Measurements from ENCODE around the gene RNF150. TPM values are rescaled to one million over a fixed set of nuclear protein-coding genes. Genes with fewer than 3 reads are reported as not detected.

Gene RNF150
- total RNA-seq, 1 donor from 2014 or later, result 0.05 TPM

DNA sequence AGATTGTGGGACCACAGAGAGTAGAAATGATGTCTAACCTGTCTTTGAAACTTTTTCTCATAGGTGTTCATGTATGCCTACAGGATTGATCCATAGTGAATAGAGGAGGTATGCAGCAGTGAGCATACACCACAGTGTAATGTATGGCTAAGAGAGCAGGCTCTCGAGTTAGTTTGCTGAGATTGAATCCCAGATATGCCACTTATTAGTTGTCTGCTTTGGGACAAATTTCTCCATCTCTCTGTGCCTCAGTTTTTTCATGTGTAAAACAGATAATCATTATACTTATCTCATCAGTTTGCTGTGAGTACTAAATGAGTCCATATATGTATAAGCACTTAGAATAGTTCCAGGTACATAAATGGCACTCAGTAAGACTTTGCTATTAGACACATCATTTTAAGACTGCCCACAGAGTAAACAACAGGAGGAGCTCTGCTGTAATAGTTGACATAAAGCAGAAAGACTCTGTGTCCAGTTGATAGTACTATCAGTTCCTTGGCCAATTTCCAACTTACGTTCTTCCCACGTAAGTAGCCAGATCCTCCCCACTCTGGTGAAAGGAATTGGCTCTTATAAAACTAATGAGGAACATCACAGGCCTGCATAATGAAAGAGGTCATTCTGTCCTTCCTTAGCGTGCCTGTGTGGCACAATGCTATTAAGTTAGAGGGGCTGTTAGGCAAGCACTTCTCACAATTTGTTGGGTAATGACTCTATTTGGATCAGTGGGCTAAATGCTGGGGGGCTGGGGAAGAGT is 20.7 kb upstream of the RNF150 start:
- intact Hi-C loops (cut with micrococcal nuclease), result no loop called here
- Mint-ChIP-seq H3K27me3 (ENCODE audit: low read depth) (no peaks in the 10 kb centered on the region), H3K36me3 (ENCODE audit: low read depth) (no peaks in the 10 kb centered on the region), H3K4me3 (ENCODE audit: low read depth) (no peak overlapping the region), H3K9me3 (no peaks in the 10 kb centered on the region), H3K4me1 (ENCODE audit: low read depth) (no peaks in the 10 kb centered on the region), H3K27ac (no peak overlapping the region)
- no peak for DNase-seq (ENCODE audit: low spot score)

DNA sequence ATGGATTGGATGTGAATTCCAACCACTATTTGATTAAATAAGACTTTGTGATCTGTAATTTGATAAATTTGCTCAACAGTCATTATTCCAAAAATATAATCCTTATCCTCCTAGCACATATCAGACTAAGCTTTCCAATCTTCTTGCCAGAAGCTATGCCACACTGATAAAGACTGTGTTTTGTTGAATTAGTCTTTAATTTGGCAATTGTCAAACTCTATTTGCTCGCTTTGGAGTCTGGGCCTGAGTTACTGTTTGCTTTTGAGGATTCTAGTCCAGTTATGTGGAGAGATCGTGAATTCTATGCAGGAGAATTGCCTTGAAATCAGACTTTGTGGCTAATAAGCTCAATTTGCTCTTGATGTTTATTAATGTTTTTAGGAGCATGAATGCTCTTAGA is 10.9 kb upstream of the RNF150 start:
- no peak overlapping the region for H3K4me3 Mint-ChIP-seq (ENCODE audit: low read depth)
- no peak overlapping the region for H3K27ac Mint-ChIP-seq
- peaks cover 6% of the 10 kb centered on the region for H3K27me3 Mint-ChIP-seq (ENCODE audit: low read depth)
- H3K4me1 Mint-ChIP-seq (ENCODE audit: low read depth), result no peaks in the 10 kb centered on the region
- no peak for DNase-seq (ENCODE audit: low spot score)
- intact Hi-C loops (cut with micrococcal nuclease), result no loop called here
- H3K36me3 Mint-ChIP-seq (ENCODE audit: low read depth), result no peaks in the 10 kb centered on the region
- H3K9me3 Mint-ChIP-seq, result no peaks in the 10 kb centered on the region

DNA sequence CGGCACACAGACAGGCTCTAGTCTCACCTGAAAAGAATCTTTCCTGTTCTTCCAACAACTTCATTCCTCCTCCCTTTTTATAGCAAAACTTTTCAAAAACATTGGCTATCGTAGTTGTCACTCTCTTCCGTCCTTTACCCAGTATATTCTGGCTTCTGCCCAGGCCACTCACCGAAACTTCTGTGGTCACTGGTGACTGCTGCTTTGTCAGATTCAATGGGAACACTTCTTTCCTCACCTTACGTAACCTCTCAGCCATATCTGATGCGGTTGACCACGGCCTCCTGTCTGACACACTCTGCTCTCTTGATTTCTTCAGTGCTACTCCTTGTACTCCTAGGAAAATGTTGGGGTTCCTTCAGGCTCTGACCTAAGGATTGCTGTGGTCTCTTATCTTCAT is 9.2 kb upstream of the RNF150 start:
- DNase-seq (ENCODE audit: low spot score), result no peak
- H3K36me3 Mint-ChIP-seq (ENCODE audit: low read depth), result no peaks in the 10 kb centered on the region
- no peaks in the 10 kb centered on the region for H3K9me3 Mint-ChIP-seq
- no peaks in the 10 kb centered on the region for H3K4me1 Mint-ChIP-seq (ENCODE audit: low read depth)
- intact Hi-C loops (cut with micrococcal nuclease), result no loop called here
- no peak overlapping the region for H3K27ac Mint-ChIP-seq
- peaks cover 6% of the 10 kb centered on the region for H3K27me3 Mint-ChIP-seq (ENCODE audit: low read depth)
- H3K4me3 Mint-ChIP-seq (ENCODE audit: low read depth), result no peak overlapping the region

DNA sequence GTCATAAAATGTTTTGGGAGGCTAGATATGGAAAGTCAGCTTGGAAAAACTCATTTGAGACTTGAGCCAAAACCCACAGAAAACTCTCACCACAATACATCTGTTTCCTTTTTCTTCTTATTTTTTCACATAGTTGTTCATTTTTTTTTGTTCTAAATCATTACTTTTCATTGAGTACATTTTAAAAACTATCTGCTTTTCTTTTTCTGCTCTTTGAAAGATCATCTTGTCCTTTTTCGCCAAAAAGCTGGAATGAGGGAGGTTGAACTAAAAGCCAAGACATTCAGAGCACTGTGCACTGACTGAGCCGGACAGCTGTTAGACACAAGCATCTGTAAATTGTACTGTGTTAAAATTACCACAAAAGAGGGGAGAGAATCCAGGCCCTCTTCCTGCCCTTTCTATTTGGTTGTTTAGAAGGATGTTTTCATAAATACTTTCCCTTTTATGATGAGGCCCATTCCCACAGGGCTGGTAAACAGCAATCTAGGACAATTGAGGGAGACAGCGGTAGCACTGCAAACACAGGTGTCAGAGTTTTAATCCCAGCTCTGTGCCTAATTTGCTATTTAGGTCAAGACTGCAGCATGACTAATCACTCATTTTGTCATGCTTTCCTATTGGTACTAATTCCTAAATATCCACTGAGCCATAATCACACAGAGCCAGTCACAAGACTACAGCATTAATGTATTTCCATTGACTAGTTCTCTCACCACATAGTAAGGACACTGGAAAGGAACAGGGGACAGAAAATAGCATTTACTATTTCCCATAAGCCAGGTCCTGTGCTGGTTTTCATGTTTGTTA is 7.3 kb upstream of the RNF150 start:
- no peaks in the 10 kb centered on the region for H3K36me3 Mint-ChIP-seq (ENCODE audit: low read depth)
- no peak overlapping the region for H3K4me3 Mint-ChIP-seq (ENCODE audit: low read depth)
- H3K4me1 Mint-ChIP-seq (ENCODE audit: low read depth), result no peaks in the 10 kb centered on the region
- DNase-seq (ENCODE audit: low spot score), result no peak
- peaks cover 18% of the 10 kb centered on the region for H3K27me3 Mint-ChIP-seq (ENCODE audit: low read depth)
- no peaks in the 10 kb centered on the region for H3K9me3 Mint-ChIP-seq
- no peak overlapping the region for H3K27ac Mint-ChIP-seq
- intact Hi-C loops (cut with micrococcal nuclease), result no loop called here

DNA sequence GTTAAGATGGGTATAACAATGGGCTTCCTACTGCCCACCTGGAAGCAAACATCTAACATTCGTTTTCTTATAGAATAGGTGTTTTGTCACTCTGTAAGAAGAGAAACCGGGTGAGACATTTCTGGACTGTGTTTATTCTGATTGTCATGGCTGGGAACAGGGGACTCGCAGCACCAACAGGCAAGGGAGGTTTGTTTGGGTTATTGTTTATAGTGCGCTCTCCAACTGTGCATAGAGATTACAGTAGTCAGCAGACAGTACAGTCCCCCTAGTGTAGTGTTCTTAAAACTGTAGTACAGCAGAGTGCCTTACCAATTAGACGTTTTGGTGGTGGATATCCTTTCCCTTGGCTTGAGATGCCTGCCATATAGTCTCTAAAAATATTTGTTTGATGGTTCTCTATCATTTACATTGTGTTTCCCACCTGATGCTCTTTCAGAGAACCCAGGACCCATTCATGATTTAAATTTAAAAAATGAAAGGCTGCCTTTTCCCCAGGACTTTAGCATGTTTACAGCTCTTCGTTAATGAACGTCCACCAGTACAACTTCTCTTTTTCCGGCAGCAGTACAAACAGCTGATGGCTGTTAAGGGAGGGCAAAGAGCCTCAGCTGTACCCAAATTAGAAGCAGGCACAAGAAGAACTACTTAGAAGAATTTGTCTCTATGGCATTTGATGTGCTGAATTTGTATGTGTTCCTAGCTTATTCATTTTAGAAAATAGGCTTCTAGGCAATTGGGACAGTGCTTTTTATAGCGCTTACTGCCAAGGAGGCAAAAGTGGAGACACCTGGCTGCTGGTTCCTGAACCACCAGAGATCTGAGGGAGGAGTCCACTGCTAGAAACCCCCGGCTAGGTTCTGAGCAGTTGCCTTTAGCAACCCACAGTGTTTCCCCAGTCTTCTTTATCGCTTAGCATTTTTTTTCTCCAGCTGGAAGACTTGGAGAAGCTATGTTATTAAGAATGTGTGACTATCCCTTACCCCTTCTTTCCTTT is 1.0 kb upstream of the RNF150 start:
- no peaks in the 10 kb centered on the region for H3K36me3 Mint-ChIP-seq (ENCODE audit: low read depth)
- intact Hi-C loops (cut with micrococcal nuclease), result loop anchor here (1.0 kb wide), 1 partner anchor 272 kb away; no protein-coding TSS in a partner anchor
- DNase-seq (ENCODE audit: low spot score), result no peak
- peaks cover 63% of the 10 kb centered on the region for H3K27me3 Mint-ChIP-seq (ENCODE audit: low read depth)
- H3K9me3 Mint-ChIP-seq, result no peaks in the 10 kb centered on the region
- H3K27ac Mint-ChIP-seq, result no peak overlapping the region
- H3K4me1 Mint-ChIP-seq (ENCODE audit: low read depth), result peaks cover 9% of the 10 kb centered on the region
- no peak overlapping the region for H3K4me3 Mint-ChIP-seq (ENCODE audit: low read depth)

GRCh38 chr4:141132709-141133145 is 542 bp downstream of the RNF150 start:
- no peak overlapping the region for H3K27ac Mint-ChIP-seq
- no peaks in the 10 kb centered on the region for H3K9me3 Mint-ChIP-seq
- H3K27me3 Mint-ChIP-seq (ENCODE audit: low read depth), result peaks cover 72% of the 10 kb centered on the region
- H3K4me3 Mint-ChIP-seq (ENCODE audit: low read depth), result no peak overlapping the region
- H3K36me3 Mint-ChIP-seq (ENCODE audit: low read depth), result no peaks in the 10 kb centered on the region
- DNase-seq (ENCODE audit: low spot score), result no peak
- intact Hi-C loops (cut with micrococcal nuclease), result loop anchor here (1.0 kb wide), 1 partner anchor 270 kb away; no protein-coding TSS in a partner anchor
- peaks cover 9% of the 10 kb centered on the region for H3K4me1 Mint-ChIP-seq (ENCODE audit: low read depth)

- Mint-ChIP-seq H3K9me3 (no peaks in the 10 kb centered on the region), H3K27me3 (ENCODE audit: low read depth) (peaks cover 69% of the 10 kb centered on the region), H3K4me1 (ENCODE audit: low read depth) (peaks cover 9% of the 10 kb centered on the region), H3K27ac (no peak overlapping the region), H3K36me3 (ENCODE audit: low read depth) (no peaks in the 10 kb centered on the region), H3K4me3 (ENCODE audit: low read depth) (no peak overlapping the region)
- DNase-seq (ENCODE audit: low spot score), result no peak
- intact Hi-C loops (cut with micrococcal nuclease), result no loop called here
Observed at GRCh38 chr4:141132072-141132708, 1.1 kb downstream of the RNF150 start.

DNA sequence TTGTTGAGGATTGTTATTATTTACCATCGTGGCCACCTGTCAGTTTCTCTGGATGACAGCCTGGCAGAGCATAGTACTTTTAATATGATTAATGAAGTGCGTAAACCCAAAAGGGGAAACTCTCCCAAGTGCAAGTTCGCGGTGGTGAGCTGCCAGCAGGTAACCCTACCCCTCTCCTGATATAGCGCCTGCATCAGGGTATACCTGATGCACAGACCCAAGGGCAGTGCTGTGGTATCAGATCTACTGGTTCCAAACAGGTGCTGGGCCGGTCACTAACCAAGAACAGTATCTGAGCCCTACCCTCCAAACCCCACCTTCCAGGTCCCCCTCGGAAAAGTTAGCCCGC is 1.6 kb downstream of the RNF150 start:
- intact Hi-C loops (cut with micrococcal nuclease), result no loop called here
- H3K9me3 Mint-ChIP-seq, result no peaks in the 10 kb centered on the region
- peaks cover 64% of the 10 kb centered on the region for H3K27me3 Mint-ChIP-seq (ENCODE audit: low read depth)
- H3K4me3 Mint-ChIP-seq (ENCODE audit: low read depth), result no peak overlapping the region
- peaks cover 9% of the 10 kb centered on the region for H3K4me1 Mint-ChIP-seq (ENCODE audit: low read depth)
- no peak overlapping the region for H3K27ac Mint-ChIP-seq
- DNase-seq (ENCODE audit: low spot score), result no peak
- H3K36me3 Mint-ChIP-seq (ENCODE audit: low read depth), result no peaks in the 10 kb centered on the region

DNA sequence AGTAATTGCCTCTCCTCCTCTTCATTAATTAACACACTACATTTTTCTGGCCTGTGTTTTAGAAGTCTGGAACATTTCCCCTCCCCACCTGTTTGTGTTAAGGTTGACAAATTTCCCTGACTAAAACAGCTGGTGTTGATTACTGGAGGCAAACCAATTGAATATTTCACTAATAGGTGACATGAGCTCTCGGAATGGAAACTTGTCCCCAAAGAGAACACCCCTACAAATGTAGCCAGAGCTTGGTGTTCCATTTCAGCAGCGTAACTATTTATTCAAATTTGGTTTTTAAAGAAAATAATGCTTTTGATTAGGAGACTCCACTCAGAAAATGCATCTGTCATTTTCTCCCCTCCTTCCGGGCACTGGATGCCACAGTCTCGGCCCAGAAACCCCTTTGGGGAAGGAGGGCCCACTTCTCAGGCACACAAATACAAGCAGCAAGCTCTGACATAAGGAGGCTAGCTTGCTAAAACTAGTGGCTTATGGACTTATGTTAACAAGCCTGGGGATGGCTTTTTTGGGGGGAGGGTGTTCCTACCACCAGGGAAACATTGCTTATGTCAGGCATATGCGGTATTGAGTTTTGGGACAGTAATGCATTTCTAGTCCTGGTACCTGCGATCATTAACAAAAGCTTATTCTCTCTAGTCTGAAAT is 2.2 kb downstream of the RNF150 start:
- H3K27ac Mint-ChIP-seq, result no peak overlapping the region
- H3K4me1 Mint-ChIP-seq (ENCODE audit: low read depth), result peaks cover 9% of the 10 kb centered on the region
- no peaks in the 10 kb centered on the region for H3K9me3 Mint-ChIP-seq
- no peak for DNase-seq (ENCODE audit: low spot score)
- H3K27me3 Mint-ChIP-seq (ENCODE audit: low read depth), result peaks cover 64% of the 10 kb centered on the region
- no peaks in the 10 kb centered on the region for H3K36me3 Mint-ChIP-seq (ENCODE audit: low read depth)
- intact Hi-C loops (cut with micrococcal nuclease), result no loop called here
- no peak overlapping the region for H3K4me3 Mint-ChIP-seq (ENCODE audit: low read depth)

DNA sequence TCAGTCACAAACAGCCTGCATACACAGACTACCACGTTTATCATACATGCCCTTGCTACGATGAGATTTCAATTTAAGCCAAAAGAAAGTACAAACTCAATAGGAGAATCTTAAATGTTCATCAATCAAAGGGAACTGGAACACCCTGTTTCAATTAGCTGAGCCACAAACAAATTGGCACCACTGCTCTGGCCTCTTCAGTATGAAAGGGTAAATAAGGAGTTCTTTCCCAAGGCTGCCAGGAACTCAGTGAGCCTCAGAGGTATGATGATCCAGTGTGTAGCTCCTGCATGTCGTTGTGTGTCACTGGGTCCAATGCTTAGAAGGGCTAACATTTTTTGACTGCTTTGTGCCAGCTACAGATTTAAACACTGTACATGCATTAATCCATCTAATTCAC is 5.4 kb downstream of the RNF150 start:
- intact Hi-C loops (cut with micrococcal nuclease), result no loop called here
- DNase-seq (ENCODE audit: low spot score), result no peak
- Mint-ChIP-seq H3K27ac (no peak overlapping the region), H3K27me3 (ENCODE audit: low read depth) (peaks cover 38% of the 10 kb centered on the region), H3K9me3 (no peaks in the 10 kb centered on the region), H3K4me3 (ENCODE audit: low read depth) (no peak overlapping the region), H3K4me1 (ENCODE audit: low read depth) (peaks cover 2% of the 10 kb centered on the region), H3K36me3 (ENCODE audit: low read depth) (no peaks in the 10 kb centered on the region)

DNA sequence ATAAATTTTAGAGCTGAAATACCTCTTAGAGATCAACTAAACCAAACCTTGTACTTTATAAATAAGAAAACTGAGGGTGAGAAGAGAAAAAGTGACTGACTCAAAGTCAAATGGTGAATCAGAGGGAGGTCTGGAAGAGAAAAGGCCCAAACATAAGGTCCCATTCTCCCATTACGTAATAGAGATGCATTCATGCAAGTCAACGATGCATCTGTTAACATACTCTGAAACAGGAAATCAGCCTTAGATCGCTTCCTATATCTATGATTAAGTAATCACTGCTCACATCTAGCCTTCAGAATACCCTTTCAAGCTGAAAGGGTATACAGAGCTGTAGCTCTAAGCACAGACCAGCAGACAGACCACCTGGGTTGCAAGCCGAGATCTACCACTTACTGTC is 6.5 kb downstream of the RNF150 start:
- intact Hi-C loops (cut with micrococcal nuclease), result no loop called here
- Mint-ChIP-seq H3K27ac (no peak overlapping the region), H3K4me3 (ENCODE audit: low read depth) (no peak overlapping the region), H3K36me3 (ENCODE audit: low read depth) (no peaks in the 10 kb centered on the region), H3K27me3 (ENCODE audit: low read depth) (peaks cover 33% of the 10 kb centered on the region), H3K4me1 (ENCODE audit: low read depth) (no peaks in the 10 kb centered on the region), H3K9me3 (no peaks in the 10 kb centered on the region)
- no peak for DNase-seq (ENCODE audit: low spot score)

DNA sequence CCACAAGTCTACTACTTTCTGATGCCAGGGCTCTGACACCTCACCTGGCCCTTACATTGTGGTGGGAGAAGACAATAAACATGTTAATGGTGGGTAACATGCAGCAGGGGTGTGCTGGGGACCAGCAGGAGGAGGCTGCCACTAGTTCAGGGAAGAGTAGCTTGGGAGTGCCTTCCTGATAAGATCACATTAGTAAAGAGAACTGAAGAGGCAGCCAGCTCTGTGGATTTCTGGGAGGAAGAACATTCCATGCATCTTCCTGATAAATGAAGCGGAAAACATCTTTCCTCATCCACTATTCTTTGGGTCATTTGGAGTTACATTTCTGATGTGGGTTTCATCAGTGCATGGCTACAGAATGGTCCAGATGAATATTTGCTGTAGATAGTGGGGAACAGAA is 9.0 kb downstream of the RNF150 start:
- no peaks in the 10 kb centered on the region for H3K9me3 Mint-ChIP-seq
- H3K36me3 Mint-ChIP-seq (ENCODE audit: low read depth), result no peaks in the 10 kb centered on the region
- H3K4me3 Mint-ChIP-seq (ENCODE audit: low read depth), result no peak overlapping the region
- H3K27me3 Mint-ChIP-seq (ENCODE audit: low read depth), result peaks cover 10% of the 10 kb centered on the region
- no peaks in the 10 kb centered on the region for H3K4me1 Mint-ChIP-seq (ENCODE audit: low read depth)
- H3K27ac Mint-ChIP-seq, result no peak overlapping the region
- intact Hi-C loops (cut with micrococcal nuclease), result no loop called here
- no peak for DNase-seq (ENCODE audit: low spot score)
